NCI-H82 (cell line): ENCODE results near the gene CTNNA3.

Experiments
- DNase-seq: peaks from one replicate; lab custom pipeline; 2025; lab: John Stamatoyannopoulos, UW

CTNNA3 gene

GRCh38 chr10:66931949-66932343 lies 764.0 kb downstream of the CTNNA3 start:
- DNase-seq, result peak; percentile 32

- peak; percentile 70 for DNase-seq
Observed at GRCh38 chr10:66931340-66931948, 764.6 kb downstream of the CTNNA3 start.

GRCh38 chr10:66929375-66929774 lies 766.6 kb downstream of the CTNNA3 start:
- DNase-seq, result no peak

GRCh38 chr10:66928776-66929175 lies 767.2 kb downstream of the CTNNA3 start:
- no peak for DNase-seq

GRCh38 chr10:66927971-66928770 lies 767.8 kb downstream of the CTNNA3 start:
- peak; percentile 4 for DNase-seq

- no peak for DNase-seq
Observed at GRCh38 chr10:66927251-66927935, 768.6 kb downstream of the CTNNA3 start.

- DNase-seq, result no peak
Observed at GRCh38 chr10:66926841-66927240, 769.2 kb downstream of the CTNNA3 start.

GRCh38 chr10:66925896-66926715 lies 769.9 kb downstream of the CTNNA3 start, which contains the start of gene LRRTM3:
TSS of gene LRRTM3 (plus strand) at chr10:66926036.
- peak; percentile 88 for DNase-seq

- no peak for DNase-seq
Observed at GRCh38 chr10:66925373-66925772, 770.6 kb downstream of the CTNNA3 start.

- no peak for DNase-seq
Observed at GRCh38 chr10:66924674-66925345, 771.2 kb downstream of the CTNNA3 start.

- no peak for DNase-seq
Observed at GRCh38 chr10:66919248-66919647, 776.7 kb downstream of the CTNNA3 start.

- no peak for DNase-seq
Observed at GRCh38 chr10:66917104-66917503, 778.9 kb downstream of the CTNNA3 start.

GRCh38 chr10:66916030-66916429 lies 780.0 kb downstream of the CTNNA3 start:
- no peak for DNase-seq

- DNase-seq, result no peak
Observed at GRCh38 chr10:66910671-66911070, 785.3 kb downstream of the CTNNA3 start.

- DNase-seq, result no peak
Observed at GRCh38 chr10:66892871-66893270, 803.1 kb downstream of the CTNNA3 start.

- DNase-seq, result no peak
Observed at GRCh38 chr10:66888237-66888636, 807.8 kb downstream of the CTNNA3 start.

- no peak for DNase-seq
Observed at GRCh38 chr10:66886848-66887247, 809.1 kb downstream of the CTNNA3 start.

GRCh38 chr10:66882271-66882670 lies 813.7 kb downstream of the CTNNA3 start:
- no peak for DNase-seq

- DNase-seq, result no peak
Observed at GRCh38 chr10:66881814-66882213, 814.2 kb downstream of the CTNNA3 start.

- DNase-seq, result no peak
Observed at GRCh38 chr10:66880826-66881225, 815.2 kb downstream of the CTNNA3 start.

GRCh38 chr10:66880292-66880691 lies 815.7 kb downstream of the CTNNA3 start:
- no peak for DNase-seq
